GM12878 (cell line): ENCODE results near the gene GLUD1. TPM values are rescaled to one million over a fixed set of nuclear protein-coding genes. Genes with fewer than 3 reads are reported as not detected.
"Not testable (repeated sequence)": the region's sequence is repeated elsewhere in the genome, so short reads cannot be mapped to it uniquely, and the experiment has no call there.

Experiments used
- ATAC-seq: fragments of 200-7000 bp; cut with Tn5 transposase; 3 replicates; pipeline ENCODE4 v1.9.1; 2020; ENCODE audit warnings: mild to moderate bottlenecking, moderate library complexity
- BruUV-seq: library from RNA; stranded (reverse); fragments of 400-500 nt; replicated peaks from 2 replicates; lab custom pipeline; 2021; lab: Mats Ljungman, UMichigan
- CTCF ChIA-PET: fragments of 300-600 bp; sonication (Branson Sonifier 250); formaldehyde crosslinking; extraction: SDS; loops from one replicate; lab custom pipeline; 2021; ENCODE audit warnings: inconsistent platforms; lab: Yijun Ruan, JAX
- POLR2A ChIA-PET: fragments of 350-600 bp; formaldehyde crosslinking; extraction: SDS; loops from one replicate; lab custom pipeline; 2021; ENCODE audit warnings: inconsistent platforms; lab: Charles Lee
- RAD21 ChIA-PET: fragments of 300-600 bp; sonication (Branson Sonifier 250); formaldehyde crosslinking; loops from one replicate; lab custom pipeline; 2023; ENCODE audit warnings: antibody characterized with exemption; ENCODE audit not compliant: unreplicated experiment; lab: Charles Lee
- SMC1A ChIA-PET: fragments of 300-600 bp; sonication (Branson Sonifier 250); formaldehyde crosslinking; loops from one replicate; lab custom pipeline; 2023; ENCODE audit not compliant: unreplicated experiment, uncharacterized antibody; lab: Charles Lee
- DNase-seq: peaks from one replicate; pipeline ENCODE4 v3.0.0-alpha.2; 2011; ENCODE audit warnings: low read depth, low spot score
- FAIRE-seq: peaks from 3 replicates; lab custom pipeline; 2011; peaks lifted over from hg19 to GRCh38; lab: Jason Lieb, UNC
- H2AFZ ChIP-seq: 2 replicates; pipeline ENCODE4 v1.6.0; 2011; ENCODE audit warnings: low read depth, low read length, control low read depth; ENCODE audit not compliant: control insufficient read depth
- H3K27ac ChIP-seq: 2 replicates; pipeline ENCODE4 v1.5.1; 2011; ENCODE audit warnings: control low read depth; ENCODE audit not compliant: control insufficient read depth, insufficient read depth
- H3K27me3 ChIP-seq, 2 experiments: replicated peaks in 1 of 2; 2 replicates each; pipeline versions ENCODE4 v1.6.0 to v1.6.1; 2011; ENCODE audit warnings: low read length in 1 of 2; ENCODE audit not compliant: control insufficient read depth in 2 of 2, insufficient read depth in 2 of 2
- H3K36me3 ChIP-seq, 2 experiments: 2 replicates each; pipeline ENCODE4 v1.5.1; 2011; ENCODE audit warnings: low read length in 1 of 2; ENCODE audit not compliant: control insufficient read depth in 2 of 2, insufficient read depth in 2 of 2
- H3K4me1 ChIP-seq: 2 replicates; pipeline ENCODE4 v1.6.1; 2011; ENCODE audit warnings: mild to moderate bottlenecking, low read length, moderate library complexity, mixed read lengths; ENCODE audit not compliant: control insufficient read depth, insufficient read depth
- H3K4me2 ChIP-seq: 2 replicates; pipeline ENCODE4 v1.6.0; 2011; ENCODE audit warnings: control low read depth; ENCODE audit not compliant: control insufficient read depth, insufficient read depth
- H3K4me3 ChIP-seq: fragments of 200-600 bp; sonication (generic); 2 replicates; pipeline ENCODE4 v1.5.1; 2016
- H3K79me2 ChIP-seq: 2 replicates; pipeline ENCODE4 v1.6.0; 2011; ENCODE audit warnings: low read length; ENCODE audit not compliant: control insufficient read depth, insufficient read depth
- H3K9ac ChIP-seq: 2 replicates; pipeline ENCODE4 v1.8.0; 2011; ENCODE audit warnings: low read length, control low read depth, mixed read lengths; ENCODE audit not compliant: control insufficient read depth, insufficient read depth
- H3K9me3 ChIP-seq: replicated peaks from 3 replicates; pipeline ENCODE4 v1.5.1; 2011; ENCODE audit warnings: mild to moderate bottlenecking, low read length; ENCODE audit not compliant: control insufficient read depth, insufficient read depth
- H4K20me1 ChIP-seq: 2 replicates; pipeline ENCODE4 v1.6.0; 2011; ENCODE audit not compliant: control insufficient read depth, insufficient read depth
- IKZF2 ChIP-seq, 2 experiments: fragments of 450-650 bp; IDR thresholded peaks; 2 replicates each; pipeline ENCODE4 v1.6.1; 2017; ENCODE audit warnings: mild to moderate bottlenecking in 2 of 2, moderate library complexity in 2 of 2
- WGBS: methylation state at CpG from one replicate; pipeline ENCODE4 v1.1.6; 2016; ENCODE audit warnings: low lambda C conversion rate; ENCODE audit not compliant: insufficient replicate concordance, insufficient coverage; ENCODE audit errors: missing lambda C conversion rate; 5-methylcytosine and 5-hydroxymethylcytosine counted together
- in situ Hi-C: fragments of 300-500 bp; cut with MboI; formaldehyde crosslinking; loops from 9 replicates; pipeline ENCODE4 v1.14.3; 2018; ENCODE audit warnings: mixed read lengths
- intact Hi-C: fragments of 100-400 bp; cut with micrococcal nuclease; formaldehyde crosslinking; loops from one replicate; pipeline ENCODE4 v1.14.2; 2022; ENCODE audit not compliant: unreplicated experiment
- polyA plus RNA-seq, 11 experiments: library from polyadenylated mRNA; depleted of rRNA in 4 of 11; unstranded in 6 of 11; stranded (reverse) in 5 of 11; fragments of >200 nt; fragmentation: Nextera tagmentation in 4 of 11; fragmentation: Illumina TruSeq in 1 of 11; extraction: Ambion mirVana in 4 of 11; extraction: Trizol in 1 of 11; gene quantifications; 1 replicate in 1 of 11; 2 replicates in 10 of 11; pipeline versions ENCODE4 v1.2.1 to v1.2.3, GENCODE V29; 2011 to 2016; ENCODE audit warnings: inconsistent platforms in 2 of 11, missing spikeins in 2 of 11, low read depth in 1 of 11
- total RNA-seq, 4 experiments: library from RNA; depleted of rRNA in 3 of 4; stranded (reverse); fragments of >200 nt in 3 of 4; fragmentation: Illumina TruSeq in 1 of 4; extraction: Trizol in 1 of 4; gene quantifications; 2 replicates each; pipeline versions ENCODE4 v1.2.1 to v1.2.3, GENCODE V29; 2013 to 2021

Gene GLUD1
- total and polyA plus RNA-seq, 10 of the 15 experiments (the other 5 are each of a cell fraction or from before 2014, with no cell fraction given), result 26.1 to 109 (median 81.4) TPM

GRCh38 chr10:87014986-87015716, 79.5 kb downstream of the GLUD1 start:
- CTCF ChIA-PET, BruUV-seq, H3K79me2 ChIP-seq, intact Hi-C loops, H3K27ac ChIP-seq, H3K9me3 ChIP-seq, H4K20me1 ChIP-seq, H3K9ac ChIP-seq, RAD21 ChIA-PET, H3K4me3 ChIP-seq, DNase-seq, H2AFZ ChIP-seq, ATAC-seq, H3K27me3 ChIP-seq, H3K4me1 ChIP-seq, SMC1A ChIA-PET, POLR2A ChIA-PET, H3K36me3 ChIP-seq, FAIRE-seq, H3K4me2 ChIP-seq, in situ Hi-C loops: not testable (repeated sequence)
- WGBS, result 64% methylated on average over 8 of the region's 10 CpGs

GRCh38 chr10:87013528-87013927, 81.1 kb downstream of the GLUD1 start:
- H3K9ac ChIP-seq, H3K4me3 ChIP-seq, H3K4me2 ChIP-seq, ATAC-seq, CTCF ChIA-PET, H4K20me1 ChIP-seq, SMC1A ChIA-PET, FAIRE-seq, H2AFZ ChIP-seq, H3K27me3 ChIP-seq, RAD21 ChIA-PET, H3K4me1 ChIP-seq, H3K27ac ChIP-seq, H3K79me2 ChIP-seq, H3K9me3 ChIP-seq, in situ Hi-C loops, POLR2A ChIA-PET, intact Hi-C loops, BruUV-seq, H3K36me3 ChIP-seq: not testable (repeated sequence)
- peak in 1 of 2 experiments; percentile 20; a peak in 1 of 4 replicates for TF ChIP-seq IKZF2 (IDR thresholded peaks at IDR 0.05)
- 10% methylated on average over 2 of the region's 3 CpGs for WGBS
- DNase-seq, result peak; percentile 9

DNA sequence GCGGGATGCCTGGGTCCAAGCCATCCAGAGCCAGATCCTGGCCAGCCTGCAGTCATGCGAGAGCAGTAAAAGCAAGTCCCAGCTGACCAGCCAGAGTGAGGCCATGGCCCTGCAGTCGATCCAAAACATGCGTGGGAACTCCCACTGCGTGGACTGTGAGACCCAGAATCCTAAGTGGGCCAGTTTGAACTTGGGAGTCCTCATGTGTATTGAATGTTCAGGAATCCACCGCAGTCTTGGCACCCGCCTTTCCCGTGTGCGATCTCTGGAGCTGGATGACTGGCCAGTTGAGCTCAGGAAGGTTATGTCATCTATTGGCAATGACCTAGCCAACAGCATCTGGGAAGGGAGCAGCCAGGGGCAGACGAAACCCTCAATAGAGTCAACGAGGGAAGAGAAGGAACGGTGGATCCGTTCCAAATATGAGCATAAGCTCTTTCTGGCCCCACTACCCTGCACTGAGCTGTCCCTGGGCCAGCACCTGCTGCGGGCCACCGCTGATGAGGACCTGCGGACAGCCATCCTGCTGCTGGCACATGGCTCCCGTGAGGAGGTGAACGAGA, 85.4 kb downstream of the GLUD1 start:
- H3K4me2 ChIP-seq, RAD21 ChIA-PET, H3K36me3 ChIP-seq, H3K27me3 ChIP-seq, ATAC-seq, intact Hi-C loops, H3K4me3 ChIP-seq, H3K4me1 ChIP-seq, in situ Hi-C loops, H4K20me1 ChIP-seq, SMC1A ChIA-PET, FAIRE-seq, H2AFZ ChIP-seq, H3K79me2 ChIP-seq, H3K9ac ChIP-seq, POLR2A ChIA-PET, H3K9me3 ChIP-seq, BruUV-seq, DNase-seq, CTCF ChIA-PET, H3K27ac ChIP-seq: not testable (repeated sequence)
- 79% methylated on average over 16 of the region's 18 CpGs for WGBS

DNA sequence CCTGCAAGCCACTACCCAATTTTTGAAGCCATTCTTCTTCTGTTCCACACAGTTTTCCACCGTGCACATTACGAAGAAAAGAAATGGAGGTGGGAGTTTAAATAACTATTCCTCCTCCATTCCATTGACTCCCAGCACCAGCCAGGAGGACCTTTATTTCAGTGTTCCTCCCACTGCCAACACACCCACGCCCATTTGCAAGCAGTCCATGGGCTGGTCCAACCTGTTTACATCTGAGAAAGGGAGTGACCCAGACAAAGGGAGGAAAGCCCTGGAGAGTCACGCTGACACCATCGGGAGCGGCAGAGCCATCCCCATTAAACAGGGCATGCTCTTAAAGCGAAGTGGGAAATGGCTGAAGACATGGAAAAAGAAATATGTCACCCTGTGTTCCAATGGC, 86.3 kb downstream of the GLUD1 start:
- H2AFZ ChIP-seq, DNase-seq, H3K27me3 ChIP-seq, CTCF ChIA-PET, in situ Hi-C loops, RAD21 ChIA-PET, FAIRE-seq, H3K27ac ChIP-seq, BruUV-seq, ATAC-seq, H3K9me3 ChIP-seq, H3K4me1 ChIP-seq, H3K4me3 ChIP-seq, H3K9ac ChIP-seq, H3K36me3 ChIP-seq, SMC1A ChIA-PET, H3K79me2 ChIP-seq, H3K4me2 ChIP-seq, H4K20me1 ChIP-seq, intact Hi-C loops: not testable (repeated sequence)
- WGBS, result 67% methylated on average over 7 of the region's 7 CpGs
- POLR2A ChIA-PET, result interaction anchor here (0.5 kb wide), 1 partner anchor 33 kb away, joined by 4 read pairs; no protein-coding TSS in a partner anchor
